ENCODE results near the gene DENND1C. TPM values are rescaled to one million over a fixed set of nuclear protein-coding genes. Genes with fewer than 3 reads are reported as not detected.

DENND1C gene
- total and polyA plus RNA-seq, 2 of the 8 experiments (the other 6 are each of a cell fraction or from before 2014, with no cell fraction given): 3.6 to 4.0 TPM

DNA sequence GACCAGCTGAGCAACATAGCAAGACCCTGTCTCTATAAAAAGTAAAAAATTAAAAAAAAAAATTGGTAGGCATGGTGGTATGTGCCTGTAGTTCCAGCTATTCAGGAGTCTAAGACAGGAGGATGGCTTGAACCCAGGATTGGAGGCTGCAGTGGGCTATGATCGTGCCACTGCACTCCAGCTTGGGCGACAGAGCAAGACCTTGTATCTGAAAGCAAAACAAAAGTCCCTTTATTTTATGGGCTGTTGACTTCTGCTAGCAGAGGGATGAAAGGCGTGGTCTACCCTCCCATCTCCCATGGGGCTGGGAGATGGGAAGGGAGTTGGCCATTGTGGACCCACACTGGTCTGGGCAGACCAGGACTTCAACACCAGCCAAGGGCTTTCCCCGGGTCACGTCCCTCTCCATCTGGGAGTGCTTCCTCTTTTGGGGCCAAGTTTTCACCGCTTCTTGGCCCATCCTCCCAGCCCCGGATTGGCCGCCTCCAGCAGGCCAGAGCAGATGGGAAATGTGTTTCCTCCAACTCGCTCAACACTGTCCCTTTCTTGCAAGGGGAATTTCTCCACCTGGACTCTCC lies 47.0 kb upstream of the DENND1C start:
- no peak overlapping the region for H3K14ac ChIP-seq (ENCODE audit: insufficient read length)
- no peak overlapping the region for H2BK20ac ChIP-seq (ENCODE audit: low read length)
- 66% methylated on average over 7 of the region's 9 CpGs; no CpG with 5 or more reads in 1 of the 2 experiments for WGBS, 2 experiments (ENCODE audit: extremely low coverage in 1 of 2, insufficient coverage in 1 of 2, insufficient read length in 1 of 2, insufficient replicate concordance in 2 of 2, low coverage in 1 of 2, low lambda C conversion rate in 2 of 2, missing lambda C conversion rate in 1 of 2)
- no peak overlapping the region for H3K27ac ChIP-seq (ENCODE audit: low read depth, low read length)
- no peak overlapping the region for H3K4me3 ChIP-seq (ENCODE audit: extremely low read depth in 1 of 4, insufficient read depth in 2 of 4, low read depth in 3 of 4, low read length in 4 of 4)
- no peak overlapping the region for H3K4ac ChIP-seq (replicated peaks; ENCODE audit: insufficient read length, low read depth, low read length)
- FAIRE-seq (no peak), DNase-seq (ENCODE audit: low read depth in 1 of 2, low spot score in 2 of 2) (no peak)
- H3K9ac ChIP-seq (replicated peaks in 1 of 4; ENCODE audit: extremely low read depth in 1 of 4, low read depth in 3 of 4, low read length in 3 of 4): no peak overlapping the region
- H3K79me1 ChIP-seq (ENCODE audit: low read depth, low read length): peaks cover 4% of the 10 kb centered on the region
- 0 out of 2 replicates have a peak overlapping the region, but pooled peaks have one; percentile 40 for H2BK12ac ChIP-seq (ENCODE audit: low read depth, low read length)
- peak overlapping the region; percentile 35; the same call in 1 of the 2 replicates for H2BK5ac ChIP-seq (ENCODE audit: low read depth, low read length)
- peaks cover 17 to 32% (median 30%) of the 10 kb centered on the region in 4 experiments for H3K27me3 ChIP-seq (replicated peaks in 1 of 4; ENCODE audit: control insufficient read depth in 3 of 4, extremely low read depth in 1 of 4, insufficient read depth in 3 of 4, low read length in 3 of 4)
- no peaks in the 10 kb centered on the region for H3K79me2 ChIP-seq (ENCODE audit: control insufficient read depth in 1 of 2, insufficient read depth in 2 of 2, low read length in 2 of 2)
- H2BK15ac ChIP-seq (ENCODE audit: low read length): no peak overlapping the region
- H3K4me1 ChIP-seq (replicated peaks in 1 of 4; ENCODE audit: control insufficient read depth in 3 of 4, insufficient read depth in 4 of 4, low read length in 3 of 4): peaks cover 5 to 24% (median 16%) of the 10 kb centered on the region in 4 experiments
- no peak overlapping the region for H4K8ac ChIP-seq (ENCODE audit: extremely low read depth, insufficient read depth, low read length)
- no peaks in the 10 kb centered on the region for H3K36me3 ChIP-seq (ENCODE audit: control insufficient read depth in 2 of 4, insufficient read depth in 4 of 4, low read length in 3 of 4)
- no peak overlapping the region for H3K23ac ChIP-seq (ENCODE audit: insufficient read length)
- no peak overlapping the region for H4K5ac ChIP-seq (ENCODE audit: insufficient read length, low read depth, low read length)
- no peak overlapping the region for H3K56ac ChIP-seq (replicated peaks; ENCODE audit: insufficient read length, low read depth, low read length)
- ChIA-PET POLR2A (ENCODE audit: partially characterized antibody) (interaction anchor here (1.1 to 1.6 kb wide), 3 partner anchors 11 to 61 kb away, joined by 3 to 5 read pairs (median 4); no protein-coding TSS in a partner anchor), CTCF (ENCODE audit: partially characterized antibody) (interaction anchor here (0.6 to 1.5 kb wide), 4 partner anchors 12 to 1120 kb away, joined by 3 to 5 read pairs (median 3); no protein-coding TSS in a partner anchor)
- H4K91ac ChIP-seq (replicated peaks; ENCODE audit: insufficient read length, low read length): no peak overlapping the region
- H4K20me1 ChIP-seq (replicated peaks in 1 of 2; ENCODE audit: control insufficient read depth in 1 of 2, insufficient read depth in 2 of 2, low read length in 2 of 2): peaks cover 0 to 4% of the 10 kb centered on the region in 2 experiments
- peaks cover 15% of the 10 kb centered on the region for H3K23me2 ChIP-seq (ENCODE audit: low read depth, low read length)
- H3K9me3 ChIP-seq (ENCODE audit: insufficient read depth in 2 of 2, low read depth in 1 of 2, low read length in 1 of 2): no peaks in the 10 kb centered on the region
- H2AFZ ChIP-seq (ENCODE audit: low read length): no peak overlapping the region
- H3K4me2 ChIP-seq (ENCODE audit: insufficient read depth in 1 of 2, low read depth in 2 of 2, low read length in 2 of 2): 0 out of 4 replicates have a peak overlapping the region, but pooled peaks of 1 of the 2 experiments have one; percentile 14
- peak overlapping the region; percentile 94; the same call in 1 of the 2 replicates for H2AK5ac ChIP-seq (ENCODE audit: low read depth, low read length)
- H2BK120ac ChIP-seq (replicated peaks; ENCODE audit: low read depth, low read length): no peak overlapping the region
- H3K18ac ChIP-seq (ENCODE audit: extremely low read depth, low read length): peak overlapping the region; percentile 78
- TF ChIP-seq FOSL1 (IDR thresholded peaks at IDR 0.05; ENCODE audit: insufficient read depth, low read depth, low read length) (no peak), CEBPB (IDR thresholded peaks at IDR 0.05; ENCODE audit: low read depth, low read length) (no peak), NRF1 (IDR thresholded peaks at IDR 0.05; ENCODE audit: low read depth, low read length) (no peak), POLR2AphosphoS5 (IDR thresholded peaks at IDR 0.05; ENCODE audit: low read depth, low read length) (no peak), RNF2 (IDR thresholded peaks at IDR 0.05; ENCODE audit: borderline replicate concordance, low read depth, low read length, missing control alignments, poor library complexity, severe bottlenecking) (no peak), KDM4A (IDR thresholded peaks at IDR 0.05; ENCODE audit: low read depth, low read length, severe bottlenecking) (no peak)
- TF ChIP-seq, protein P1, sequence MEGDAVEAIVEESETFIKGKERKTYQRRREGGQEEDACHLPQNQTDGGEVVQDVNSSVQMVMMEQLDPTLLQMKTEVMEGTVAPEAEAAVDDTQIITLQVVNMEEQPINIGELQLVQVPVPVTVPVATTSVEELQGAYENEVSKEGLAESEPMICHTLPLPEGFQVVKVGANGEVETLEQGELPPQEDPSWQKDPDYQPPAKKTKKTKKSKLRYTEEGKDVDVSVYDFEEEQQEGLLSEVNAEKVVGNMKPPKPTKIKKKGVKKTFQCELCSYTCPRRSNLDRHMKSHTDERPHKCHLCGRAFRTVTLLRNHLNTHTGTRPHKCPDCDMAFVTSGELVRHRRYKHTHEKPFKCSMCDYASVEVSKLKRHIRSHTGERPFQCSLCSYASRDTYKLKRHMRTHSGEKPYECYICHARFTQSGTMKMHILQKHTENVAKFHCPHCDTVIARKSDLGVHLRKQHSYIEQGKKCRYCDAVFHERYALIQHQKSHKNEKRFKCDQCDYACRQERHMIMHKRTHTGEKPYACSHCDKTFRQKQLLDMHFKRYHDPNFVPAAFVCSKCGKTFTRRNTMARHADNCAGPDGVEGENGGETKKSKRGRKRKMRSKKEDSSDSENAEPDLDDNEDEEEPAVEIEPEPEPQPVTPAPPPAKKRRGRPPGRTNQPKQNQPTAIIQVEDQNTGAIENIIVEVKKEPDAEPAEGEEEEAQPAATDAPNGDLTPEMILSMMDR (IDR thresholded peaks at IDR 0.05; ENCODE audit: control extremely low read depth in 1 of 3, insufficient read depth in 1 of 3, low read depth in 1 of 3, low read length in 3 of 3): no peak
- TF ChIP-seq, protein P2, sequence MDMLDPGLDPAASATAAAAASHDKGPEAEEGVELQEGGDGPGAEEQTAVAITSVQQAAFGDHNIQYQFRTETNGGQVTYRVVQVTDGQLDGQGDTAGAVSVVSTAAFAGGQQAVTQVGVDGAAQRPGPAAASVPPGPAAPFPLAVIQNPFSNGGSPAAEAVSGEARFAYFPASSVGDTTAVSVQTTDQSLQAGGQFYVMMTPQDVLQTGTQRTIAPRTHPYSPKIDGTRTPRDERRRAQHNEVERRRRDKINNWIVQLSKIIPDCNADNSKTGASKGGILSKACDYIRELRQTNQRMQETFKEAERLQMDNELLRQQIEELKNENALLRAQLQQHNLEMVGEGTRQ (IDR thresholded peaks at IDR 0.05; ENCODE audit: low read length): no peak
